Calu3 (cell line): ENCODE data around the gene COL13A1. TPM values are rescaled to one million over a fixed set of nuclear protein-coding genes. Genes with fewer than 3 reads are reported as not detected.

ENCODE experiments used
- BruUV-seq: library from RNA; stranded (reverse); fragments of 400-500 nt; replicated peaks from 2 replicates; lab custom pipeline; 2021; lab: Mats Ljungman, UMichigan
- CTCF ChIA-PET: fragments of 300-600 bp; sonication (Branson Sonifier 250); formaldehyde crosslinking; loops from one replicate; lab custom pipeline; 2022; ENCODE audit warnings: antibody characterized with exemption; lab: Charles Lee
- DNase-seq: peaks from one replicate; pipeline ENCODE4 v3.0.0; 2022
- H3K27ac Mint-ChIP-seq: one replicate; pipeline ENCODE4 v1.8.0; 2022; ENCODE audit warnings: mixed read lengths; ENCODE audit not compliant: unreplicated experiment
- H3K27me3 Mint-ChIP-seq: one replicate; pipeline ENCODE4 v1.8.0; 2022; ENCODE audit warnings: mixed read lengths; ENCODE audit not compliant: unreplicated experiment
- H3K36me3 Mint-ChIP-seq: one replicate; pipeline ENCODE4 v1.8.0; 2022; ENCODE audit warnings: mild to moderate bottlenecking, moderate library complexity, mixed read lengths; ENCODE audit not compliant: insufficient read depth, unreplicated experiment
- H3K4me1 Mint-ChIP-seq: one replicate; pipeline ENCODE4 v1.8.0; 2022; ENCODE audit warnings: mild to moderate bottlenecking, low read depth, mixed read lengths; ENCODE audit not compliant: unreplicated experiment
- H3K4me3 Mint-ChIP-seq: one replicate; pipeline ENCODE4 v1.8.0; 2022; ENCODE audit warnings: mild to moderate bottlenecking, low read depth, moderate library complexity, mixed read lengths; ENCODE audit not compliant: unreplicated experiment
- H3K9me3 Mint-ChIP-seq: one replicate; pipeline ENCODE4 v1.8.0; 2022; ENCODE audit warnings: low read depth, mixed read lengths; ENCODE audit not compliant: unreplicated experiment
- intact Hi-C: fragments of 100-400 bp; cut with micrococcal nuclease; formaldehyde crosslinking; loops from one replicate; pipeline ENCODE4 v1.10.0; 2022; ENCODE audit not compliant: unreplicated experiment
- total RNA-seq: library from RNA; stranded (reverse); gene quantifications from 2 replicates; pipeline ENCODE4 v1.2.3, GENCODE V29; 2022
- TF ChIP-seq, protein P1 (sequence below): fragments of 200-600 bp; IDR thresholded peaks from one replicate; pipeline ENCODE4 v1.8.0; 2022; ENCODE audit warnings: antibody characterized with exemption; ENCODE audit not compliant: unreplicated experiment

The COL13A1 gene
- total RNA-seq, 1 experiment from 2014 or later: 0.24 TPM

DNA sequence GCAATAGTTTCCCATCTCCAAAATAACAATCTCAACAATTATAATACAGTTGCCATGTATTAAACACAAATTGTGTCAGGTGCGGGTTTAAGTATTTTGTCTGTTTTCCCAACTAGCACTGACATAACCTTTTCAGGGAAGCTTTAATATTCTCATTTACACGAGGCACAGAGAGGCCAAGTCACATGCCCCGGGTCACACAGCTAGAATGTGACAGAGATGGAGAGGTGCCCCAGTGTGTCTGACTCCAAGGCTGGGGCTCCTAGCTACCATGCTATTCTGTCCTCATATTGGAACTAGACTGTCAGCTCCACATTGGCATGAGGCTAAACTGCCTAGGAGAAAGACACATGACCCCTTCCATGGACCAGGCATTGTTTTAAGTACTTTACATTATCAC lies 77.2 kb downstream of the COL13A1 start:
- BruUV-seq: no TSS peak
- H3K9me3 Mint-ChIP-seq: no peaks in the 10 kb centered on the region
- CTCF ChIA-PET: interaction anchor here (1.1 kb wide), 1 partner anchor 17 kb away, joined by 3 read pairs; no protein-coding TSS in a partner anchor
- H3K4me3 Mint-ChIP-seq: no peak overlapping the region
- no peak overlapping the region for H3K27ac Mint-ChIP-seq
- H3K36me3 Mint-ChIP-seq: no peaks in the 10 kb centered on the region
- TF ChIP-seq, protein P1, sequence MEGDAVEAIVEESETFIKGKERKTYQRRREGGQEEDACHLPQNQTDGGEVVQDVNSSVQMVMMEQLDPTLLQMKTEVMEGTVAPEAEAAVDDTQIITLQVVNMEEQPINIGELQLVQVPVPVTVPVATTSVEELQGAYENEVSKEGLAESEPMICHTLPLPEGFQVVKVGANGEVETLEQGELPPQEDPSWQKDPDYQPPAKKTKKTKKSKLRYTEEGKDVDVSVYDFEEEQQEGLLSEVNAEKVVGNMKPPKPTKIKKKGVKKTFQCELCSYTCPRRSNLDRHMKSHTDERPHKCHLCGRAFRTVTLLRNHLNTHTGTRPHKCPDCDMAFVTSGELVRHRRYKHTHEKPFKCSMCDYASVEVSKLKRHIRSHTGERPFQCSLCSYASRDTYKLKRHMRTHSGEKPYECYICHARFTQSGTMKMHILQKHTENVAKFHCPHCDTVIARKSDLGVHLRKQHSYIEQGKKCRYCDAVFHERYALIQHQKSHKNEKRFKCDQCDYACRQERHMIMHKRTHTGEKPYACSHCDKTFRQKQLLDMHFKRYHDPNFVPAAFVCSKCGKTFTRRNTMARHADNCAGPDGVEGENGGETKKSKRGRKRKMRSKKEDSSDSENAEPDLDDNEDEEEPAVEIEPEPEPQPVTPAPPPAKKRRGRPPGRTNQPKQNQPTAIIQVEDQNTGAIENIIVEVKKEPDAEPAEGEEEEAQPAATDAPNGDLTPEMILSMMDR: no peak
- peaks cover 76% of the 10 kb centered on the region for H3K27me3 Mint-ChIP-seq
- intact Hi-C loops: no loop called here
- DNase-seq: no peak
- H3K4me1 Mint-ChIP-seq: peaks cover 10% of the 10 kb centered on the region

DNA sequence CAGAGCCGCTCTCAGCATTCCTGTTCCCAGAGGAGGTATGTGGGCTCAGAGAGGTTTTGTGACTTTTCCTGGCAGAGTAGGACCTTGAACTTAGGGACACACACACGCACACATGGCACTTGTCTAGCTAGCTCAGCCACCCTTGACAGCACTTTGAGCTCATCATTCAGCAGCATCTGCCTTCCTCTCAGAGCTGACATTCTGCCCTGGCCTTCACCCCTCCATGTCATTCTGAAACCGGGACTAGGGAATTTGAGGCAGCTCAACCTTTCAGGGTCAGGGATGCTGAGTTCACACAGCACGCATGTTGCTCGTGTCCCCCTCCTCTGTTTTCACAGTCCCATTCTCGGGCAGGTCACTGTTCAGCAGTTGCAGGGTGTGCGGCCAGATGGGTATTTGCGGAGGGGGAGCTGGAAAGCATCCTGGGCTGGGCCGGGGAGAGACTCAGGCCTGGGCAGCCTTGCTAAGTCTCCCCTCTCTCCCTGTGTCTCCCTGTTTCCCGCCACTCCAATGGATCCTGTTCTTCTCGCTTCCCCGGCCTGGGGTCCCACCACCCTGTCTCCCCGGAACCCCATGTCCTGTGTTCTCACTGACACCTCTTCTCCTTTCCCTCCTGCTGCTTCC lies 78.0 kb downstream of the COL13A1 start:
- H3K4me1 Mint-ChIP-seq: peaks cover 10% of the 10 kb centered on the region

DNA sequence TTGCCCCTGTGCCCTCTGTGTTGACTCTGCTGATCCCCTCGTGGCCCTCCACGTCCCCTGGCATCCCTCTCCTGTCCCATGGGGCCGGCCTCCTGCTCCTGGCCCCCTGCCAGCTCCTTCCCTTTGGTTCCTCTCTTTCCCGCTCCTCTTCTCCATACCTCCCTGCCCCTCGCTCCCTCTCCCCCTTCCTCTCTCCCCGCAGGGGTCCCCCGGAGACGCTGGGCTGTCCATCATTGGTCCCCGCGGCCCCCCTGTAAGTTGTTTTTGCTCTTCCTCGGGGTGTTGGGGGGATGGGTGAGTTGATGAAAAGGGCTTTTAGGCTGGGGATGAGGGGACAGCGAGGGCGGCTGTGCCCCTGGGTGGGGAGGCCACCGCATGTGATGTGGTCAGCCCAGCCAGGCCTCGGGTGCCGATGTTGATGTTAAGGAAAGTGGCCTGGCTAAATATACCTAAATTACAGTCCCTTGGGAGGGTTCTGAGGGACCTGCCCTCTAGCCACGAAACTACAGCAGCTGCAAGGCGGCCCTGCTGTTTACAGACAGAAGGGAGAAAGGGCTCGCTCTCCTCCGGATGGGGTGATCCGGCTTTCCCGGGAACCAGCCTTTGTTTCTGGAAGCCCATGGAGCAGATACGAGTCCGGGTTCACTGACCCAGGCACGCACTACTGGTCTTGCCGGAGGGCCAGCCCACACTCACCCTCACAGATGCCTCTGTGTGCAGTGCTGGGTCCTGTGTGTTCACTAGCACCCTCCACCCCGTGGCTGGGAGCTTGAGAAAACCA lies 78.8 kb downstream of the COL13A1 start:
- TF ChIP-seq, protein P1: no peak
- BruUV-seq: no TSS peak
- H3K9me3 Mint-ChIP-seq: no peaks in the 10 kb centered on the region
- H3K4me1 Mint-ChIP-seq: peaks cover 10% of the 10 kb centered on the region
- intact Hi-C loops: no loop called here
- peaks cover 91% of the 10 kb centered on the region for H3K27me3 Mint-ChIP-seq
- no peak for DNase-seq
- no peaks in the 10 kb centered on the region for H3K36me3 Mint-ChIP-seq
- H3K4me3 Mint-ChIP-seq: no peak overlapping the region
- CTCF ChIA-PET: interaction anchor here (1.0 kb wide), 2 partner anchors 8 to 11 kb away, joined by 3 to 4 read pairs; no protein-coding TSS in a partner anchor
- H3K27ac Mint-ChIP-seq: no peak overlapping the region

More for the DNA sequence above, 78.0 kb downstream of the COL13A1 start:
- Mint-ChIP-seq H3K36me3 (no peaks in the 10 kb centered on the region), H3K27me3 (peaks cover 84% of the 10 kb centered on the region), H3K4me3 (no peak overlapping the region), H3K9me3 (no peaks in the 10 kb centered on the region), H3K27ac (no peak overlapping the region)
- TF ChIP-seq, protein P1: no peak
- BruUV-seq: no TSS peak
- intact Hi-C loops: no loop called here
- CTCF ChIA-PET: interaction anchor here (0.6 to 1.1 kb wide), 4 partner anchors 9 to 312 kb away, joined by 3 to 4 read pairs (median 4); no protein-coding TSS in a partner anchor
- DNase-seq: no peak

DNA sequence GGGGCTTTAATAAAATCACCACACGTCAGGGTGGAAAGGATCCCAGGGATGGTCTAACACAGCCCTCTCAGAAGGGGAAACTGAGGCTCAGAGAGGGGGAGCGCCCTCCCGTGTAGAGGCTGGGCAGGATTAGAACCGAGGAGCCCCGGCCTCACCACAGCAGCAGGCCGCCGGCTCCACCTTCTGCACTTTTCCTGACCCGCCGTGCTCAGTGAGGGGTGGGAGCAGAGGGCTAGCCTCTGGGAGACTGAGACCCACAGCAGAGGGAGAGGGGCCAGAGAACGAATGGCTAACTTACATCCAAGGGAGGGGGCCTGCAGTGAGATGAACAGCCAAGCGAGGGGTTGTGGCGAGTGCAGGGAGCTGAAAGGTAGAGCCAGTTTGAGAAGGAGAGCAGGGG lies 79.5 kb downstream of the COL13A1 start:
- CTCF ChIA-PET: interaction anchor here (3.0 kb wide), 1 partner anchor 34 kb away, joined by 33 read pairs; no protein-coding TSS in a partner anchor
- Mint-ChIP-seq H3K36me3 (no peaks in the 10 kb centered on the region), H3K4me3 (no peak overlapping the region), H3K4me1 (peaks cover 10% of the 10 kb centered on the region), H3K27ac (no peak overlapping the region), H3K27me3 (peaks cover 95% of the 10 kb centered on the region), H3K9me3 (no peaks in the 10 kb centered on the region)
- intact Hi-C loops: no loop called here
- BruUV-seq: no TSS peak
- TF ChIP-seq, protein P1: no peak
- DNase-seq: no peak
